Suprapubic skin (tissue), 4 donors: ENCODE results near the gene CCDC172. TPM values are rescaled to one million over a fixed set of nuclear protein-coding genes. Genes with fewer than 3 reads are reported as not detected.

Experiments
- DNase-seq, 2 donors: peaks; one replicate each; pipeline ENCODE4 v3.0.0-alpha.2; 2019; ENCODE audit warnings: low spot score in 2 of 2
- H3K27ac ChIP-seq: fragments of 200-600 bp; sonication (generic); one replicate; pipeline ENCODE4 v1.5.1; 2019
- H3K27me3 ChIP-seq: fragments of 200-600 bp; sonication (generic); one replicate; pipeline ENCODE4 v1.5.1; 2019
- H3K36me3 ChIP-seq: fragments of 200-600 bp; sonication (generic); one replicate; pipeline ENCODE4 v1.5.1; 2019
- H3K4me1 ChIP-seq: fragments of 200-600 bp; sonication (generic); one replicate; pipeline ENCODE4 v1.5.1; 2019
- H3K4me3 ChIP-seq: fragments of 200-600 bp; sonication (generic); one replicate; pipeline ENCODE4 v1.5.1; 2019; ENCODE audit warnings: mild to moderate bottlenecking
- H3K9me3 ChIP-seq: fragments of 200-600 bp; sonication (generic); one replicate; pipeline ENCODE4 v1.5.1; 2019
- EP300 ChIP-seq: sonication (generic); formaldehyde crosslinking; IDR thresholded peaks from one replicate; pipeline ENCODE4 v1.6.1; 2017; ENCODE audit warnings: antibody characterized with exemption
- POLR2A ChIP-seq, 2 donors: fragments of 450-650 bp; IDR thresholded peaks; one replicate each; pipeline ENCODE4 v1.6.1; 2017; ENCODE audit warnings: antibody characterized with exemption in 2 of 2, mild to moderate bottlenecking in 2 of 2, moderate library complexity in 2 of 2
- POLR2AphosphoS5 ChIP-seq, 3 donors: sonication (generic); formaldehyde crosslinking; IDR thresholded peaks; one replicate each; pipeline ENCODE4 v1.6.1; 2017; ENCODE audit warnings: antibody characterized with exemption in 3 of 3
- WGBS: methylation state at CpG from one replicate; pipeline ENCODE4 v1.1.5; 2018; 5-methylcytosine and 5-hydroxymethylcytosine counted together
- total RNA-seq, 4 donors: library from RNA; depleted of rRNA; stranded (reverse); fragments of >200 nt; gene quantifications; one replicate each; pipeline ENCODE4 v1.1.0, GENCODE V29; 2016
- TF ChIP-seq, protein P1 (sequence below), 2 donors: fragments of 200-600 bp in 1 of 2; fragments of 450-650 bp in 1 of 2; sonication (generic) in 1 of 2; IDR thresholded peaks; one replicate each; pipeline ENCODE4 v1.5.1; 2016 to 2019; ENCODE audit warnings: antibody characterized with exemption in 2 of 2, mild to moderate bottlenecking in 1 of 2, moderate library complexity in 1 of 2

Gene CCDC172
- total RNA-seq, 4 donors from 2014 or later = not detected

DNA sequence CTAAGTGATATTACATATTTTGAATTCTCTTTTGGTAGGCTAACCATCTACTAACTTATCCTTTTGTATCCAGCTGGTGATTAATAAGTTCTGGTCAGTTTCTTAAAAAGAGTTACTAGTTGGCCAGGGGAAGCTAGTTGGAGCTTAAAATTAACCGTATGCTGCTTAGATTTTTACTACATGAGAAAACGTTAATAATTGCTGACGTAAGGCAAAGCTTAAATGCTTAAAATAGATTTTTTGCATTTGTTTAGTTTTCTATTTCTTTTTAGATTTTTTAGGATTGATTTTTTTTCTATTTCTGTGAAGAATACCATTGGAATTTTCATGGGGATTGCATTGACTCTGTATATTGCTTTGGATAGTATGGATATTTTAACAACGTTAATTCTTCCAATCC lies 32.6 kb downstream of the CCDC172 start:
- Histone ChIP-seq H3K27ac (no peak overlapping the region), H3K4me3 (no peak overlapping the region), H3K9me3 (no peaks in the 10 kb centered on the region), H3K27me3 (no peaks in the 10 kb centered on the region), H3K4me1 (no peaks in the 10 kb centered on the region), H3K36me3 (no peaks in the 10 kb centered on the region)
- TF ChIP-seq, protein P1, sequence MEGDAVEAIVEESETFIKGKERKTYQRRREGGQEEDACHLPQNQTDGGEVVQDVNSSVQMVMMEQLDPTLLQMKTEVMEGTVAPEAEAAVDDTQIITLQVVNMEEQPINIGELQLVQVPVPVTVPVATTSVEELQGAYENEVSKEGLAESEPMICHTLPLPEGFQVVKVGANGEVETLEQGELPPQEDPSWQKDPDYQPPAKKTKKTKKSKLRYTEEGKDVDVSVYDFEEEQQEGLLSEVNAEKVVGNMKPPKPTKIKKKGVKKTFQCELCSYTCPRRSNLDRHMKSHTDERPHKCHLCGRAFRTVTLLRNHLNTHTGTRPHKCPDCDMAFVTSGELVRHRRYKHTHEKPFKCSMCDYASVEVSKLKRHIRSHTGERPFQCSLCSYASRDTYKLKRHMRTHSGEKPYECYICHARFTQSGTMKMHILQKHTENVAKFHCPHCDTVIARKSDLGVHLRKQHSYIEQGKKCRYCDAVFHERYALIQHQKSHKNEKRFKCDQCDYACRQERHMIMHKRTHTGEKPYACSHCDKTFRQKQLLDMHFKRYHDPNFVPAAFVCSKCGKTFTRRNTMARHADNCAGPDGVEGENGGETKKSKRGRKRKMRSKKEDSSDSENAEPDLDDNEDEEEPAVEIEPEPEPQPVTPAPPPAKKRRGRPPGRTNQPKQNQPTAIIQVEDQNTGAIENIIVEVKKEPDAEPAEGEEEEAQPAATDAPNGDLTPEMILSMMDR (IDR thresholded peaks at IDR 0.05) = no peak
- TF ChIP-seq POLR2AphosphoS5 (IDR thresholded peaks at IDR 0.05) (no peak), POLR2A (IDR thresholded peaks at IDR 0.05) (no peak), EP300 (no peak)
- no peak for DNase-seq
- 81% methylated on average over 4 of the region's 4 CpGs for WGBS

- Histone ChIP-seq H3K36me3 (no peaks in the 10 kb centered on the region), H3K9me3 (no peaks in the 10 kb centered on the region), H3K4me1 (no peaks in the 10 kb centered on the region), H3K4me3 (no peak overlapping the region), H3K27me3 (no peaks in the 10 kb centered on the region), H3K27ac (no peak overlapping the region)
- TF ChIP-seq, protein P1 (IDR thresholded peaks at IDR 0.05) = no peak
- TF ChIP-seq POLR2A (IDR thresholded peaks at IDR 0.05) (no peak), POLR2AphosphoS5 (IDR thresholded peaks at IDR 0.05) (no peak), EP300 (no peak)
- DNase-seq = no peak
Measured at GRCh38 chr10:116364868-116365267, 40.6 kb downstream of the CCDC172 start.

GRCh38 chr10:116371737-116372136 lies 47.5 kb downstream of the CCDC172 start:
- no peak for DNase-seq
- Histone ChIP-seq H3K4me1 (no peaks in the 10 kb centered on the region), H3K27me3 (no peaks in the 10 kb centered on the region), H3K36me3 (no peaks in the 10 kb centered on the region), H3K4me3 (no peak overlapping the region), H3K27ac (no peak overlapping the region), H3K9me3 (no peaks in the 10 kb centered on the region)
- no peak for TF ChIP-seq EP300
- TF ChIP-seq POLR2A (IDR thresholded peaks at IDR 0.05) = no peak
- TF ChIP-seq, protein P1 (IDR thresholded peaks at IDR 0.05) = no peak
- TF ChIP-seq POLR2AphosphoS5 (IDR thresholded peaks at IDR 0.05) = no peak
- WGBS = 17% methylated on average over 1 of the region's 1 CpG

GRCh38 chr10:116382290-116382689 lies 58.0 kb downstream of the CCDC172 start:
- no peak overlapping the region for H3K4me3 ChIP-seq
- DNase-seq = no peak
- no peaks in the 10 kb centered on the region for H3K9me3 ChIP-seq
- no peaks in the 10 kb centered on the region for H3K27me3 ChIP-seq
- no peak for TF ChIP-seq POLR2AphosphoS5 (IDR thresholded peaks at IDR 0.05)
- no peaks in the 10 kb centered on the region for H3K36me3 ChIP-seq
- no peaks in the 10 kb centered on the region for H3K4me1 ChIP-seq
- no peak overlapping the region for H3K27ac ChIP-seq
- 86% methylated on average over 5 of the region's 5 CpGs for WGBS

DNA sequence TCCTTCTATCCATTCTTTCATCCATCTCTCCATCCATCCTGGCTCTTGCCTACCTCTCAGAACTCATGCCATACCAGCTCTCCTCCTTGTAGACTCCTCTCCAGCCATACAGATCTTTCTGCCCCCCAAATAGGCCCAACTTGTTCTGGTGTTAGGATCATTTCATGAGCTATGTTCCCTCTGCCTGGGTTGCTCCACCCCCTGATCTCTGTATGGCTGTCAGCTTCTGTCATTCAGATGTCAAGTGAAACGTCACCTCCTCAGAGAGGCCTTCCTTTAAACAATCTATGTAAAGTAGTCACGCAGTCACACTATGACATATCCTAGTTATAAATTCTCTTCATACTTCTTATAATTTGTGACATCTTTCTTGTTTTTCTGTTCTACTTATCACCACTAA lies 61.1 kb downstream of the CCDC172 start:
- H3K36me3 ChIP-seq = no peaks in the 10 kb centered on the region
- H3K9me3 ChIP-seq = no peaks in the 10 kb centered on the region
- H3K4me1 ChIP-seq = no peaks in the 10 kb centered on the region
- DNase-seq = no peak
- no peak for TF ChIP-seq EP300
- TF ChIP-seq, protein P1 (IDR thresholded peaks at IDR 0.05) = no peak
- TF ChIP-seq POLR2A (IDR thresholded peaks at IDR 0.05) = no peak
- no peak for TF ChIP-seq POLR2AphosphoS5 (IDR thresholded peaks at IDR 0.05)
- no peaks in the 10 kb centered on the region for H3K27me3 ChIP-seq
- 77% methylated on average over 2 of the region's 2 CpGs for WGBS
- H3K27ac ChIP-seq = no peak overlapping the region
- no peak overlapping the region for H3K4me3 ChIP-seq
